A549 (cell line): ENCODE measurements around the gene SDHAF2. TPM values are rescaled to one million over a fixed set of nuclear protein-coding genes. Genes with fewer than 3 reads are reported as not detected.

ENCODE experiments used
- ATAC-seq, 2 experiments: fragments of 200-7000 bp in 1 of 2; fragments of >200 bp in 1 of 2; cut with Nextera tagmentation in 1 of 2; cut with Tn5 transposase in 1 of 2; 3 replicates each; pipeline versions ENCODE4 v1.8.0 to v1.9.1; 2018 to 2020; ENCODE audit warnings: mild to moderate bottlenecking in 1 of 2, moderate library complexity in 1 of 2
- CTCF ChIA-PET: fragments of 300-600 bp; sonication (Branson Sonifier 250); formaldehyde crosslinking; extraction: SDS; loops from one replicate; lab custom pipeline; 2021; ENCODE audit warnings: antibody characterized with exemption, inconsistent platforms; lab: Yijun Ruan, JAX
- POLR2A ChIA-PET: fragments of 350-600 bp; formaldehyde crosslinking; extraction: SDS; loops from one replicate; lab custom pipeline; 2021; ENCODE audit warnings: antibody characterized with exemption, inconsistent platforms; lab: Yijun Ruan, JAX
- DNase-seq, 2 experiments: peaks; one replicate each; pipeline versions ENCODE4 v3.0.0 to v3.0.0-alpha.2; 2011 to 2016; ENCODE audit warnings: low read depth in 1 of 2, low spot score in 1 of 2
- FAIRE-seq: peaks from 2 replicates; lab custom pipeline; 2011; peaks lifted over from hg19 to GRCh38; lab: Jason Lieb, UNC
- H3K27ac ChIP-seq, 2 experiments: fragments of >200 bp; sonication (Bioruptor Twin); formaldehyde crosslinking; 3 replicates each; pipeline ENCODE4 v1.5.1; 2016 to 2017
- H3K4me1 ChIP-seq: fragments of >200 bp; sonication (Bioruptor Twin); formaldehyde crosslinking; 3 replicates; pipeline ENCODE4 v1.6.1; 2016
- H3K4me2 ChIP-seq: fragments of >200 bp; sonication (Bioruptor Twin); formaldehyde crosslinking; 3 replicates; pipeline ENCODE4 v1.6.1; 2016
- H3K4me3 ChIP-seq: fragments of >200 bp; sonication (Bioruptor Twin); formaldehyde crosslinking; 3 replicates; pipeline ENCODE4 v1.5.1; 2016
- H3K9me3 ChIP-seq: fragments of >200 bp; sonication (Bioruptor Twin); formaldehyde crosslinking; 3 replicates; pipeline ENCODE4 v1.6.1; 2016
- BHLHE40 ChIP-seq: IDR thresholded peaks from 2 replicates; pipeline ENCODE4 v1.6.1; 2012; ENCODE audit warnings: low read depth, low read length, inconsistent platforms
- CBX8 ChIP-seq: fragments of 200-600 bp; sonication (generic); IDR thresholded peaks from 2 replicates; pipeline ENCODE4 v1.6.1; 2016
- CHD4 ChIP-seq: fragments of 200-600 bp; sonication (generic); IDR thresholded peaks from 2 replicates; pipeline ENCODE4 v1.6.1; 2016; ENCODE audit warnings: antibody characterized with exemption, mild to moderate bottlenecking, borderline replicate concordance
- EHMT2 ChIP-seq: fragments of 200-600 bp; sonication (generic); IDR thresholded peaks from 2 replicates; pipeline ENCODE4 v1.6.1; 2016; ENCODE audit warnings: antibody characterized with exemption, low read depth, mild to moderate bottlenecking, moderate library complexity
- ESRRA ChIP-seq: fragments of 150-350 bp; IDR thresholded peaks from 2 replicates; pipeline ENCODE4 v1.6.1; 2014; ENCODE audit warnings: mild to moderate bottlenecking, low read length, borderline replicate concordance
- FOXS1 ChIP-seq: fragments of 250-450 bp; sonication (Bioruptor Pico); IDR thresholded peaks from 2 replicates; pipeline ENCODE4 v1.5.0; 2020; ENCODE audit warnings: mild to moderate bottlenecking, moderate library complexity
- GATA3 ChIP-seq: IDR thresholded peaks from 2 replicates; pipeline ENCODE4 v1.6.1; 2012; ENCODE audit warnings: borderline replicate concordance
- HDAC2 ChIP-seq: fragments of 200-600 bp; sonication (generic); IDR thresholded peaks from 2 replicates; pipeline ENCODE4 v1.6.1; 2016
- HOXA7 ChIP-seq: fragments of 250-450 bp; sonication (Bioruptor Pico); IDR thresholded peaks from 2 replicates; pipeline ENCODE4 v1.5.0; 2020; ENCODE audit warnings: mild to moderate bottlenecking, moderate library complexity
- HOXB13 ChIP-seq: fragments of 250-450 bp; sonication (Bioruptor Pico); IDR thresholded peaks from 2 replicates; pipeline ENCODE4 v1.5.0; 2020; ENCODE audit warnings: low read depth, mild to moderate bottlenecking, moderate library complexity
- JUNB ChIP-seq: fragments of >200 bp; sonication (Bioruptor Twin); formaldehyde crosslinking; IDR thresholded peaks from 2 replicates; pipeline ENCODE4 v1.6.1; 2016
- KDM1A ChIP-seq: fragments of 200-600 bp; sonication (generic); IDR thresholded peaks from 2 replicates; pipeline ENCODE4 v1.6.1; 2016; ENCODE audit warnings: low read depth, mild to moderate bottlenecking
- MYC ChIP-seq: IDR thresholded peaks from 2 replicates; pipeline ENCODE4 v1.6.1; 2012; ENCODE audit warnings: mild to moderate bottlenecking, inconsistent platforms, low read length, improper control_type of control experiment, borderline replicate concordance
- NFE2L2 ChIP-seq: fragments of 150-350 bp; conservative IDR thresholded peaks from 2 replicates; pipeline ENCODE4 v1.6.1; 2014; ENCODE audit warnings: low read length
- NPAS2 ChIP-seq: fragments of 250-450 bp; sonication (Bioruptor Pico); IDR thresholded peaks from 2 replicates; pipeline ENCODE4 v1.8.0; 2022; ENCODE audit warnings: mild to moderate bottlenecking, moderate library complexity, borderline replicate concordance
- POLR2A ChIP-seq: IDR thresholded peaks from 2 replicates; pipeline ENCODE4 v1.6.1; 2012; ENCODE audit warnings: mild to moderate bottlenecking, low read length
- POLR2AphosphoS2 ChIP-seq: conservative IDR thresholded peaks from 2 replicates; pipeline ENCODE4 v1.6.1; 2012; ENCODE audit warnings: low read length, improper control_type of control experiment, inconsistent platforms
- SMC3 ChIP-seq: fragments of >200 bp; sonication (Bioruptor Twin); formaldehyde crosslinking; IDR thresholded peaks from 3 replicates; pipeline ENCODE4 v1.6.1; 2018; ENCODE audit warnings: inconsistent platforms
- SREBF2 ChIP-seq: fragments of 450-650 bp; IDR thresholded peaks from 2 replicates; pipeline ENCODE4 v1.6.1; 2014; ENCODE audit warnings: mild to moderate bottlenecking, moderate library complexity
- TFCP2L1 ChIP-seq: fragments of 250-450 bp; sonication (Bioruptor Pico); IDR thresholded peaks from 2 replicates; pipeline ENCODE4 v1.5.0; 2021; ENCODE audit warnings: mild to moderate bottlenecking
- TP53 ChIP-seq: fragments of 250-450 bp; sonication (Bioruptor Pico); IDR thresholded peaks from 2 replicates; pipeline ENCODE4 v1.5.0; 2021; ENCODE audit warnings: mild to moderate bottlenecking, moderate library complexity
- ZNF302 ChIP-seq: fragments of 250-450 bp; sonication (Bioruptor Pico); IDR thresholded peaks from 2 replicates; pipeline ENCODE4 v1.9.0; 2021; ENCODE audit warnings: inconsistent platforms, mild to moderate bottlenecking, moderate library complexity
- WGBS: methylation state at CpG from one replicate; pipeline ENCODE4 v1.1.6; 2017; ENCODE audit errors: missing lambda C conversion rate; 5-methylcytosine and 5-hydroxymethylcytosine counted together
- polyA plus RNA-seq, 4 experiments: library from polyadenylated mRNA; depleted of rRNA in 3 of 4; stranded (reverse); fragments of >200 nt; fragmentation: RNase III in 1 of 4; extraction: RNeasy Plus Mini Kit Qiagen cat#74134 plus additional on column Dnase treatment in 1 of 4; gene quantifications; 2 replicates in 3 of 4; 3 replicates in 1 of 4; pipeline ENCODE4 v1.2.3, GENCODE V29; 2011 to 2017
- TF ChIP-seq, protein P1 (sequence below): fragments of 450-650 bp; IDR thresholded peaks from 2 replicates; pipeline ENCODE4 v1.6.1; 2014; ENCODE audit warnings: antibody characterized with exemption
- TF ChIP-seq, protein P2 (sequence below): IDR thresholded peaks from 2 replicates; pipeline ENCODE4 v1.6.1; 2012
- TF ChIP-seq, protein P3 (sequence below): fragments of >200 bp; sonication (Bioruptor Twin); formaldehyde crosslinking; IDR thresholded peaks from 2 replicates; pipeline ENCODE4 v1.6.1; 2016
- TF ChIP-seq, protein P4 (sequence below): fragments of 250-450 bp; sonication (Bioruptor Pico); IDR thresholded peaks from 2 replicates; pipeline ENCODE4 v1.5.0; 2021; ENCODE audit warnings: mild to moderate bottlenecking, moderate library complexity, borderline replicate concordance
- TF ChIP-seq, protein P5 (sequence below): IDR thresholded peaks from 2 replicates; pipeline ENCODE4 v1.6.1; 2012

Gene SDHAF2
- polyA plus RNA-seq, 2 of the 4 experiments (the other 2 are of a cell fraction) = 44.4 to 76.4 TPM

DNA sequence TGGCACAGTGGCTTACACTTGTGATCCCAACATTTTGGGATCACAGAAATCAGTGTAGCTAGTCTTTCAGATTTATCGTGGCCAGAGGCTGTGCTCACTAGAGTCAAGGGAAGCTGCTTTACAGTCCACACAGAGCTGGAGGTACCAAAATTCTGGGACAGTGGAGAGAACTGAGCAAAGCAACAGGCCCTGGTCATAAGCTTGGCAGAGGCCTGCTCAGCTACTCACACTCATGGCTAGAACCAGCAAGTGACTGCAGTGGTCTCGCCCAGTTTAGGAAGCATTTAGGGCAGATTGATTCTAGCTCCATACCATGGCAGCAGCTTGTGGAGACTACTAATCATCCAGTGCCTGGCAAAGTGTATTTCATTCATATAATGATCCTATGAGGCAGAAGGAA lies 28.8 kb upstream of the SDHAF2 start:
- no peak for FAIRE-seq
- Histone ChIP-seq H3K4me3 (no peak overlapping the region), H3K4me1 (no peaks in the 10 kb centered on the region), H3K9me3 (no peaks in the 10 kb centered on the region), H3K27ac (no peak overlapping the region), H3K4me2 (no peak overlapping the region)
- TF ChIP-seq ZNF302 (CRISPR knock-in tag) (no peak), SMC3 (no peak), EHMT2 (no peak), MYC (no peak), GATA3 (no peak), POLR2AphosphoS2 (no peak), POLR2A (no peak), ESRRA (no peak), NFE2L2 (no peak)
- TF ChIP-seq, protein P1, sequence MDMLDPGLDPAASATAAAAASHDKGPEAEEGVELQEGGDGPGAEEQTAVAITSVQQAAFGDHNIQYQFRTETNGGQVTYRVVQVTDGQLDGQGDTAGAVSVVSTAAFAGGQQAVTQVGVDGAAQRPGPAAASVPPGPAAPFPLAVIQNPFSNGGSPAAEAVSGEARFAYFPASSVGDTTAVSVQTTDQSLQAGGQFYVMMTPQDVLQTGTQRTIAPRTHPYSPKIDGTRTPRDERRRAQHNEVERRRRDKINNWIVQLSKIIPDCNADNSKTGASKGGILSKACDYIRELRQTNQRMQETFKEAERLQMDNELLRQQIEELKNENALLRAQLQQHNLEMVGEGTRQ = no peak
- TF ChIP-seq, protein P2, sequence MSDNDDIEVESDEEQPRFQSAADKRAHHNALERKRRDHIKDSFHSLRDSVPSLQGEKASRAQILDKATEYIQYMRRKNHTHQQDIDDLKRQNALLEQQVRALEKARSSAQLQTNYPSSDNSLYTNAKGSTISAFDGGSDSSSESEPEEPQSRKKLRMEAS = no peak
- TF ChIP-seq, protein P3, sequence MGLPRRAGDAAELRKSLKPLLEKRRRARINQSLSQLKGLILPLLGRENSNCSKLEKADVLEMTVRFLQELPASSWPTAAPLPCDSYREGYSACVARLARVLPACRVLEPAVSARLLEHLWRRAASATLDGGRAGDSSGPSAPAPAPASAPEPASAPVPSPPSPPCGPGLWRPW = no peak
- ChIA-PET POLR2A (interaction anchor here (1.8 to 2.3 kb wide), 2 partner anchors 9 to 28 kb away, joined by 7 to 13 read pairs; partner anchors contain the start of genes CPSF7, SDHAF2 and TMEM216), CTCF (interaction anchor here (0.9 to 5.6 kb wide), 8 partner anchors 9 to 681 kb away, joined by 3 to 32 read pairs (median 6); partner anchors contain the start of gene TMEM216)
- ATAC-seq = peak; percentile 46 to 58; a peak in 5 of 6 replicates
- DNase-seq = no peak
- WGBS = 94% methylated on average over 2 of the region's 2 CpGs

DNA sequence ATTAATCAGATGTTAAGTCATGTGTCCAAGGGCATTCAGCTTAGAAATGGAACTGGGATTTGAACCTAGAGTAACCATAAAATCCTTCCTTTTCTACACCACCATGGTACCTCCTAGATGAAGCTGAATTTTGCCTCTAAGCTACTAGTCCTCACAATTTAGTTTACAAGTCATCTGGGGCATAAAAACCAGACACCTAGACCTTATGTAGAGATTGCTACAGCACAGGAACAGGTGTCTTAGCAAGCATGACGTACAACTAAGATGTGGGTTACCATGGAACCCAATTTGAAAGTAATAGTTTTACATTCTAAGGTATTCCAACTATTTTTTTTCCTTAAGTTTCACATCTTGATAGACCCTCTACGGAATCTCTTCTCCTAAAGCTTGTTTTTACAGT lies 28.4 kb upstream of the SDHAF2 start:
- POLR2A ChIA-PET = interaction anchor here (1.8 to 2.3 kb wide), 2 partner anchors 9 to 28 kb away, joined by 7 to 13 read pairs; partner anchors contain the start of genes CPSF7, SDHAF2 and TMEM216
- CTCF ChIA-PET = interaction anchor here (0.9 to 5.6 kb wide), 9 partner anchors 9 to 680 kb away, joined by 3 to 32 read pairs (median 5); partner anchors contain the start of genes TKFC and TMEM216
- no peaks in the 10 kb centered on the region for H3K9me3 ChIP-seq
- no peak for ATAC-seq
- no peak for FAIRE-seq
- no peak overlapping the region for H3K4me3 ChIP-seq
- DNase-seq = no peak
- WGBS = 91% methylated on average over 2 of the region's 2 CpGs
- H3K27ac ChIP-seq = no peak overlapping the region
- no peaks in the 10 kb centered on the region for H3K4me1 ChIP-seq
- no peak overlapping the region for H3K4me2 ChIP-seq
- TF ChIP-seq BHLHE40 = no peak
- 0 out of 2 replicates have a peak, but pooled peaks have one; percentile 61 for TF ChIP-seq HOXA7 (CRISPR knock-in tag)

DNA sequence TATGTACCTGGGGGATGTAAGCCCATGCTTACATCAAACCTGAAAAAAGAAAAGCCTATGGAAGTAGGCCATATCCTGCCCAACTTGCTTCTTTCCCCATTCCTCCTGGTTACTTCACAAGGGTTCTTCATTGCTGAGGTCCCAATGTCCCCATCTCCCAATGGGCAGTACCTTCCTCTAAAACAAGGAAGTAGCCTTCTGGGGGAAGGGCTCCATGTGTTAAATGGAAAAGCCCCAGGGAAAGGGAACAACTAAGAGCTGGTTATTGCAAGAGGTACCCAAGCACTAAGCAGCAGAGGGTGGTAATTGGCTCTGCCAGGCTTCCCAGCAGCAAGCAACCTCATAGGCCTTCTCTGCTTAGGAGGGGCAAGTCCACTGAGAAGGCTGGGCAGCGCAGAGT lies 26.3 kb upstream of the SDHAF2 start:
- TF ChIP-seq CBX8 = no peak
- no peak for TF ChIP-seq KDM1A
- TF ChIP-seq TFCP2L1 (CRISPR knock-in tag) = no peak
- TF ChIP-seq, protein P1 = no peak
- no peak for TF ChIP-seq TP53
- TF ChIP-seq NPAS2 = no peak
- TF ChIP-seq NFE2L2 = no peak
- TF ChIP-seq, protein P4, sequence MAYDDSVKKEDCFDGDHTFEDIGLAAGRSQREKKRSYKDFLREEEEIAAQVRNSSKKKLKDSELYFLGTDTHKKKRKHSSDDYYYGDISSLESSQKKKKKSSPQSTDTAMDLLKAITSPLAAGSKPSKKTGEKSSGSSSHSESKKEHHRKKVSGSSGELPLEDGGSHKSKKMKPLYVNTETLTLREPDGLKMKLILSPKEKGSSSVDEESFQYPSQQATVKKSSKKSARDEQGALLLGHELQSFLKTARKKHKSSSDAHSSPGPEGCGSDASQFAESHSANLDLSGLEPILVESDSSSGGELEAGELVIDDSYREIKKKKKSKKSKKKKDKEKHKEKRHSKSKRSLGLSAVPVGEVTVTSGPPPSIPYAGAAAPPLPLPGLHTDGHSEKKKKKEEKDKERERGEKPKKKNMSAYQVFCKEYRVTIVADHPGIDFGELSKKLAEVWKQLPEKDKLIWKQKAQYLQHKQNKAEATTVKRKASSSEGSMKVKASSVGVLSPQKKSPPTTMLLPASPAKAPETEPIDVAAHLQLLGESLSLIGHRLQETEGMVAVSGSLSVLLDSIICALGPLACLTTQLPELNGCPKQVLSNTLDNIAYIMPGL (CRISPR knock-in tag) = no peak
- TF ChIP-seq CHD4 = no peak
- TF ChIP-seq, protein P3 = no peak
- no peak for TF ChIP-seq JUNB
- no peak for TF ChIP-seq POLR2AphosphoS2
- no peak for TF ChIP-seq POLR2A
- no peak for TF ChIP-seq HDAC2
- TF ChIP-seq HOXA7 (CRISPR knock-in tag) = no peak
- no peak for TF ChIP-seq SREBF2
- TF ChIP-seq HOXB13 = no peak
- TF ChIP-seq, protein P5, sequence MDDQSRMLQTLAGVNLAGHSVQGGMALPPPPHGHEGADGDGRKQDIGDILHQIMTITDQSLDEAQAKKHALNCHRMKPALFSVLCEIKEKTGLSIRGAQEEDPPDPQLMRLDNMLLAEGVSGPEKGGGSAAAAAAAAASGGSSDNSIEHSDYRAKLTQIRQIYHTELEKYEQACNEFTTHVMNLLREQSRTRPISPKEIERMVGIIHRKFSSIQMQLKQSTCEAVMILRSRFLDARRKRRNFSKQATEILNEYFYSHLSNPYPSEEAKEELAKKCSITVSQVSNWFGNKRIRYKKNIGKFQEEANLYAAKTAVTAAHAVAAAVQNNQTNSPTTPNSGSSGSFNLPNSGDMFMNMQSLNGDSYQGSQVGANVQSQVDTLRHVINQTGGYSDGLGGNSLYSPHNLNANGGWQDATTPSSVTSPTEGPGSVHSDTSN = no peak
- TF ChIP-seq FOXS1 (CRISPR knock-in tag) = no peak
- Histone ChIP-seq H3K27ac (no peak overlapping the region), H3K4me3 (no peak overlapping the region), H3K4me1 (no peaks in the 10 kb centered on the region), H3K4me2 (no peak overlapping the region), H3K9me3 (no peaks in the 10 kb centered on the region)
- no peak for DNase-seq
- no peak for ATAC-seq
- ChIA-PET CTCF (interaction anchor here (3.7 to 5.6 kb wide), 2 partner anchors 11 to 18 kb away, joined by 17 to 32 read pairs; partner anchors contain the start of gene TMEM216), POLR2A (interaction anchor here (1.2 kb wide), 1 partner anchor 26 kb away, joined by 4 read pairs; the partner anchor contains the start of genes CPSF7 and SDHAF2)
- 100% methylated on average over 1 of the region's 1 CpG for WGBS
- FAIRE-seq = no peak
